Astrocyte (in vitro differentiated cells and primary cell): ENCODE results near the gene BTBD2. TPM values are rescaled to one million over a fixed set of nuclear protein-coding genes. Genes with fewer than 3 reads are reported as not detected.

Experiments used
- DNase-seq: peaks from one replicate; pipeline ENCODE4 v3.0.0-alpha.2; 2010; ENCODE audit warnings: low read depth
- FAIRE-seq: peaks from 2 replicates; lab custom pipeline; 2011; peaks lifted over from hg19 to GRCh38; lab: Jason Lieb, UNC
- H2AFZ ChIP-seq: 2 replicates; pipeline ENCODE4 v1.6.0; 2012; ENCODE audit warnings: low read depth, low read length, inconsistent platforms
- H3K27ac ChIP-seq: 2 replicates; pipeline ENCODE4 v1.5.1; 2011; ENCODE audit warnings: low read depth, low read length, inconsistent platforms
- H3K27me3 ChIP-seq: 2 replicates; pipeline ENCODE4 v1.6.0; 2011; ENCODE audit warnings: low read length, inconsistent platforms; ENCODE audit not compliant: insufficient read depth
- H3K36me3 ChIP-seq: 2 replicates; pipeline ENCODE4 v1.5.1; 2011; ENCODE audit warnings: low read length, inconsistent platforms; ENCODE audit not compliant: insufficient read depth
- H3K4me1 ChIP-seq: 2 replicates; pipeline ENCODE4 v1.5.1; 2011; ENCODE audit warnings: low read length, inconsistent platforms; ENCODE audit not compliant: insufficient read depth
- H3K4me2 ChIP-seq: 2 replicates; pipeline ENCODE4 v1.6.0; 2012; ENCODE audit warnings: low read length, inconsistent platforms
- H3K4me3 ChIP-seq: 2 replicates; pipeline ENCODE4 v1.5.1; 2011; ENCODE audit warnings: low read depth, mild to moderate bottlenecking, low read length, inconsistent platforms; ENCODE audit not compliant: insufficient read depth
- H3K79me2 ChIP-seq: 2 replicates; pipeline ENCODE4 v1.6.0; 2012; ENCODE audit warnings: mild to moderate bottlenecking, low read length, inconsistent platforms; ENCODE audit not compliant: insufficient read depth
- H3K9ac ChIP-seq: 2 replicates; pipeline ENCODE4 v1.6.0; 2012; ENCODE audit warnings: mild to moderate bottlenecking, low read length, inconsistent platforms
- H3K9me3 ChIP-seq: 2 replicates; pipeline ENCODE4 v1.5.1; 2012; ENCODE audit warnings: low read depth, mild to moderate bottlenecking, low read length, inconsistent platforms; ENCODE audit not compliant: insufficient read depth
- H4K20me1 ChIP-seq: 2 replicates; pipeline ENCODE4 v1.6.0; 2012; ENCODE audit warnings: low read length, inconsistent platforms; ENCODE audit not compliant: insufficient read depth
- H3K27ac Mint-ChIP-seq: one replicate; pipeline ENCODE4 v1.8.0; 2021; ENCODE audit warnings: mild to moderate bottlenecking, mixed read lengths; ENCODE audit not compliant: unreplicated experiment
- H3K27me3 Mint-ChIP-seq: one replicate; pipeline ENCODE4 v1.8.0; 2021; ENCODE audit warnings: low read depth, mixed read lengths; ENCODE audit not compliant: unreplicated experiment
- H3K36me3 Mint-ChIP-seq: one replicate; pipeline ENCODE4 v1.8.0; 2021; ENCODE audit warnings: low read depth, mixed read lengths; ENCODE audit not compliant: unreplicated experiment
- H3K4me1 Mint-ChIP-seq: one replicate; pipeline ENCODE4 v1.8.0; 2021; ENCODE audit warnings: low read depth, mixed read lengths; ENCODE audit not compliant: unreplicated experiment
- H3K4me3 Mint-ChIP-seq: one replicate; pipeline ENCODE4 v1.8.0; 2021; ENCODE audit warnings: mild to moderate bottlenecking, moderate library complexity, mixed read lengths; ENCODE audit not compliant: unreplicated experiment
- H3K9me3 Mint-ChIP-seq: one replicate; pipeline ENCODE4 v1.8.0; 2021; ENCODE audit warnings: mild to moderate bottlenecking, mixed read lengths; ENCODE audit not compliant: unreplicated experiment
- EZH2 ChIP-seq: IDR thresholded peaks from 2 replicates; pipeline ENCODE4 v1.6.1; 2012; ENCODE audit warnings: mild to moderate bottlenecking, low read length, inconsistent platforms; ENCODE audit not compliant: insufficient read depth
- total RNA-seq: library from RNA; stranded (reverse); gene quantifications from 2 replicates; pipeline ENCODE4 v1.2.1, GENCODE V29; 2021
- TF ChIP-seq, protein P1 (sequence below): IDR thresholded peaks from 2 replicates; pipeline ENCODE4 v1.5.1; 2011; ENCODE audit warnings: low read depth, mild to moderate bottlenecking, inconsistent platforms, low read length, moderate library complexity; ENCODE audit not compliant: insufficient read depth

Gene BTBD2
- total RNA-seq, 1 donor from 2014 or later: 53.7 TPM

GRCh38 chr19:2049741-2050348 lies 34.3 kb upstream of the BTBD2 start:
- Mint-ChIP-seq H3K36me3 (no peaks in the 10 kb centered on the region), H3K4me3 (peak overlapping the region; percentile 90), H3K27me3 (no peaks in the 10 kb centered on the region), H3K27ac (peak overlapping the region; percentile 66), H3K9me3 (no peaks in the 10 kb centered on the region), H3K4me1 (peaks cover 6% of the 10 kb centered on the region)
- H3K4me1 ChIP-seq: peaks cover 29% of the 10 kb centered on the region
- peak overlapping the region; percentile 78 for H3K4me3 ChIP-seq
- peak; percentile 64 for DNase-seq
- H3K9me3 ChIP-seq: no peaks in the 10 kb centered on the region
- no peak for FAIRE-seq
- peaks cover 57% of the 10 kb centered on the region for H3K79me2 ChIP-seq
- H4K20me1 ChIP-seq: peaks cover 50% of the 10 kb centered on the region
- H3K27ac ChIP-seq: peak overlapping the region; percentile 10
- TF ChIP-seq, protein P1, sequence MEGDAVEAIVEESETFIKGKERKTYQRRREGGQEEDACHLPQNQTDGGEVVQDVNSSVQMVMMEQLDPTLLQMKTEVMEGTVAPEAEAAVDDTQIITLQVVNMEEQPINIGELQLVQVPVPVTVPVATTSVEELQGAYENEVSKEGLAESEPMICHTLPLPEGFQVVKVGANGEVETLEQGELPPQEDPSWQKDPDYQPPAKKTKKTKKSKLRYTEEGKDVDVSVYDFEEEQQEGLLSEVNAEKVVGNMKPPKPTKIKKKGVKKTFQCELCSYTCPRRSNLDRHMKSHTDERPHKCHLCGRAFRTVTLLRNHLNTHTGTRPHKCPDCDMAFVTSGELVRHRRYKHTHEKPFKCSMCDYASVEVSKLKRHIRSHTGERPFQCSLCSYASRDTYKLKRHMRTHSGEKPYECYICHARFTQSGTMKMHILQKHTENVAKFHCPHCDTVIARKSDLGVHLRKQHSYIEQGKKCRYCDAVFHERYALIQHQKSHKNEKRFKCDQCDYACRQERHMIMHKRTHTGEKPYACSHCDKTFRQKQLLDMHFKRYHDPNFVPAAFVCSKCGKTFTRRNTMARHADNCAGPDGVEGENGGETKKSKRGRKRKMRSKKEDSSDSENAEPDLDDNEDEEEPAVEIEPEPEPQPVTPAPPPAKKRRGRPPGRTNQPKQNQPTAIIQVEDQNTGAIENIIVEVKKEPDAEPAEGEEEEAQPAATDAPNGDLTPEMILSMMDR: no peak
- TF ChIP-seq EZH2: no peak
- peak overlapping the region; percentile 98 for H3K4me2 ChIP-seq
- no peaks in the 10 kb centered on the region for H3K27me3 ChIP-seq
- H3K9ac ChIP-seq: peak overlapping the region; percentile 81
- no peak overlapping the region for H2AFZ ChIP-seq
- no peaks in the 10 kb centered on the region for H3K36me3 ChIP-seq

GRCh38 chr19:2048959-2049740 lies 33.6 kb upstream of the BTBD2 start:
- Histone ChIP-seq H4K20me1 (peaks cover 57% of the 10 kb centered on the region), H3K36me3 (no peaks in the 10 kb centered on the region), H3K4me2 (peak overlapping the region; percentile 98), H3K27me3 (no peaks in the 10 kb centered on the region), H3K27ac (peak overlapping the region; percentile 2), H3K4me3 (peak overlapping the region; percentile 78), H3K4me1 (peaks cover 29% of the 10 kb centered on the region), H2AFZ (no peak overlapping the region), H3K9ac (peak overlapping the region; percentile 81), H3K9me3 (no peaks in the 10 kb centered on the region), H3K79me2 (peaks cover 61% of the 10 kb centered on the region)
- peaks cover 6% of the 10 kb centered on the region for H3K4me1 Mint-ChIP-seq
- no peak for DNase-seq
- TF ChIP-seq, protein P1: no peak
- no peak for TF ChIP-seq EZH2
- peak overlapping the region; percentile 90 for H3K4me3 Mint-ChIP-seq
- no peaks in the 10 kb centered on the region for H3K9me3 Mint-ChIP-seq
- H3K27ac Mint-ChIP-seq: no peak overlapping the region
- no peaks in the 10 kb centered on the region for H3K36me3 Mint-ChIP-seq
- H3K27me3 Mint-ChIP-seq: no peaks in the 10 kb centered on the region
- FAIRE-seq: no peak
